SK-N-SH treated with all-trans-retinoic acid at 6 μM for 48 hours (cell line): Measurements from ENCODE around the gene HELZ.

Experiments used
- ARNTL ChIP-seq: fragments of 450-650 bp; formaldehyde crosslinking; IDR thresholded peaks from 2 replicates; pipeline ENCODE4 v1.5.0; 2020; ENCODE audit warnings: low read depth, mild to moderate bottlenecking, moderate library complexity, borderline replicate concordance
- GLIS3 ChIP-seq: fragments of 250-450 bp; sonication (Bioruptor Pico); IDR thresholded peaks from 2 replicates; pipeline ENCODE4 v1.5.0; 2020; ENCODE audit warnings: mild to moderate bottlenecking, moderate library complexity
- ISL1 ChIP-seq: fragments of 250-450 bp; sonication (Bioruptor Pico); IDR thresholded peaks from 2 replicates; pipeline ENCODE4 v2.1.2; 2022; ENCODE audit warnings: mild to moderate bottlenecking, moderate library complexity
- PPARA ChIP-seq: fragments of 250-450 bp; sonication (Bioruptor Pico); IDR thresholded peaks from 2 replicates; pipeline ENCODE4 v1.5.0; 2020; ENCODE audit warnings: mild to moderate bottlenecking, borderline replicate concordance
- RARB ChIP-seq: fragments of 250-450 bp; sonication (Bioruptor Pico); IDR thresholded peaks from 2 replicates; pipeline ENCODE4 v1.8.0; 2021; ENCODE audit warnings: mild to moderate bottlenecking, moderate library complexity
- SNAI2 ChIP-seq: fragments of 250-450 bp; sonication (Bioruptor Pico); IDR thresholded peaks from 2 replicates; pipeline ENCODE4 v1.5.0; 2020; ENCODE audit warnings: mild to moderate bottlenecking, moderate library complexity
- TCF4 ChIP-seq: fragments of 250-450 bp; sonication (Bioruptor Pico); IDR thresholded peaks from 2 replicates; pipeline ENCODE4 v1.8.0; 2021; ENCODE audit warnings: mild to moderate bottlenecking, moderate library complexity, borderline replicate concordance
- TOX ChIP-seq: fragments of 250-450 bp; sonication (Bioruptor Pico); IDR thresholded peaks from 2 replicates; pipeline ENCODE4 v1.8.0; 2021; ENCODE audit warnings: mild to moderate bottlenecking, moderate library complexity, borderline replicate concordance
- ZFP30 ChIP-seq: fragments of 450-650 bp; formaldehyde crosslinking; IDR thresholded peaks from 2 replicates; pipeline ENCODE4 v1.5.0; 2022; ENCODE audit warnings: mild to moderate bottlenecking, moderate library complexity
- ZNF8 ChIP-seq: fragments of 450-650 bp; formaldehyde crosslinking; IDR thresholded peaks from 2 replicates; pipeline ENCODE4 v1.5.0; 2020; ENCODE audit warnings: mild to moderate bottlenecking, moderate library complexity

DNA sequence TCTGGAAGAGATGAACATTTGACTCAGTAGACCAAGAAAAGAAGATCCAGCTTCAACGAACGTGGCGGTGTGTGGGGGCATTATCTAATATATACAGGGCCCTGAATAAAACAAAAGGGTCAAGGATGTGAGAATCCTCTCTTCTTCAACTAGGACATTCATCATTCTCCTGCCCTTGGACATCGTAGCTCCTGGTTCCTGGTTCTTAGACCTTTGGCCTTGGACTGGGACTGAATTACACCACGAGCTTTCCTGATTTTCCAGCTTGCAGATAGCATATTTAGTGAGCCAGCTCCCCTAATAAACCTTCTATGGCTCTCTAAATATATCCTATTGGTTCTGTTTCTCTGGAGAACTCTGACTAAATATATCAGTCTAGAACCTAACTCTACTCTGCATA lies 29.5 kb upstream of the HELZ start:
- TF ChIP-seq SNAI2 (CRISPR knock-in tag) (no peak), TOX (no peak), ISL1 (CRISPR knock-in tag) (no peak), ZNF8 (CRISPR knock-in tag) (no peak), GLIS3 (no peak), TCF4 (no peak), PPARA (CRISPR knock-in tag) (no peak), ARNTL (CRISPR knock-in tag) (no peak), ZFP30 (CRISPR knock-in tag) (no peak), RARB (CRISPR knock-in tag) (no peak)
